GM12865 (cell line): Measurements from ENCODE around the gene ITGB3.

Experiments used
- DNase-seq: peaks from one replicate; pipeline ENCODE4 v3.0.0; 2010; ENCODE audit warnings: low read depth
- H3K4me3 ChIP-seq: 2 replicates; pipeline ENCODE4 v1.5.1; 2011; ENCODE audit warnings: mild to moderate bottlenecking, low read depth, low read length, control low read depth
- CTCF ChIP-seq: IDR thresholded peaks from 2 replicates; pipeline ENCODE4 v1.5.1; 2011; ENCODE audit warnings: low read length, control low read depth, low read depth, inconsistent platforms; ENCODE audit not compliant: insufficient read depth; ENCODE audit errors: missing control alignments

ITGB3 gene

GRCh38 chr17:47218896-47219430, 34.7 kb upstream of the ITGB3 start:
- no peak overlapping the region for H3K4me3 ChIP-seq
- no peak for TF ChIP-seq CTCF
- DNase-seq: peak; percentile 16

- DNase-seq: no peak
- no peak for TF ChIP-seq CTCF
- H3K4me3 ChIP-seq: no peak overlapping the region
Observed at GRCh38 chr17:47219621-47220475, 33.8 kb upstream of the ITGB3 start.

GRCh38 chr17:47220531-47220999, 33.1 kb upstream of the ITGB3 start:
- H3K4me3 ChIP-seq: no peak overlapping the region
- DNase-seq: no peak
- TF ChIP-seq CTCF: no peak

GRCh38 chr17:47221154-47221553, 32.5 kb upstream of the ITGB3 start:
- H3K4me3 ChIP-seq: no peak overlapping the region
- DNase-seq: no peak
- TF ChIP-seq CTCF: no peak

- no peak for TF ChIP-seq CTCF
- no peak overlapping the region for H3K4me3 ChIP-seq
- DNase-seq: no peak
Observed at GRCh38 chr17:47222047-47222446, 31.6 kb upstream of the ITGB3 start.

- no peak for TF ChIP-seq CTCF
- no peak for DNase-seq
- H3K4me3 ChIP-seq: no peak overlapping the region
Observed at GRCh38 chr17:47223007-47223406, 30.6 kb upstream of the ITGB3 start.
